Central memory CD8-positive, alpha-beta T cell (primary cell): ENCODE data around the gene SLC4A9.
A peak's percentile ranks its signal among the peaks of the same experiment; 100 is the strongest.

Experiments used
- ATAC-seq: fragments of 150-1000 bp; cut with Tn5 transposase; replicated peaks from 2 replicates; pipeline ENCODE4 v1.10.0; 2022; ENCODE audit warnings: mild to moderate bottlenecking, moderate FRiP score, moderate number of reproducible peaks; ENCODE audit not compliant: poor library complexity, severe bottlenecking; ENCODE audit errors: extremely low read depth
- DNase-seq, 2 donors: peaks; one replicate each; pipeline ENCODE4 v3.0.0; 2021; ENCODE audit warnings: low spot score in 2 of 2
- H3K27ac Mint-ChIP-seq: one replicate; pipeline ENCODE4 v1.8.0; 2022; ENCODE audit warnings: low read depth, mild to moderate bottlenecking, moderate library complexity, mixed read lengths
- H3K27me3 Mint-ChIP-seq: one replicate; pipeline ENCODE4 v1.8.0; 2022; ENCODE audit warnings: mixed read lengths
- H3K36me3 Mint-ChIP-seq: one replicate; pipeline ENCODE4 v1.8.0; 2022; ENCODE audit warnings: mild to moderate bottlenecking, moderate library complexity, mixed read lengths; ENCODE audit not compliant: insufficient read depth
- H3K4me1 Mint-ChIP-seq: one replicate; pipeline ENCODE4 v1.8.0; 2022; ENCODE audit warnings: mixed read lengths
- H3K4me3 Mint-ChIP-seq: one replicate; pipeline ENCODE4 v1.8.0; 2022; ENCODE audit warnings: mild to moderate bottlenecking, moderate library complexity, mixed read lengths
- H3K9me3 Mint-ChIP-seq: one replicate; pipeline ENCODE4 v1.8.0; 2022; ENCODE audit warnings: mixed read lengths

SLC4A9 gene

GRCh38 chr5:140356853-140357725 lies 2.9 kb upstream of the SLC4A9 start:
- Mint-ChIP-seq H3K4me1 (peaks cover 8% of the 10 kb centered on the region), H3K9me3 (no peaks in the 10 kb centered on the region), H3K27ac (no peak overlapping the region), H3K36me3 (no peaks in the 10 kb centered on the region), H3K27me3 (peaks cover 9% of the 10 kb centered on the region), H3K4me3 (peak overlapping the region; percentile 51)
- ATAC-seq (no peak), DNase-seq (no peak)

DNA sequence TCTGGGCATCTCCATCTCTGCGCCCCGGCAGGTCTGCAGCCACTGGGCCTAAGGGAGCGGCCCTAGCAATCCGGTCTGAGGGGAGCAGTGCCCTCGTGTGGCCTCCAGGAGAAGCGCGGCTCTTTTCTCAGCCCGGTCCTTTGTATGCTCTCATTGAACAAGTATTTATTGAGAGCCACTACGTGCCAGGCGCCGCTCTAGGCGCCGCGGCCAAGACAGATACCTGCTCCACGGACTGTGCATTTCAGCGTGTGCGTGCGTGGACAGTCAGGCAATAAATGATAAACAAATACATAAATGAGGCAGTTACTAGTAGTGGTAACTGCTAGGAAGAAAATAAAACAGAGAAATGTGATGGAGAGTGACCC lies 2.3 kb upstream of the SLC4A9 start:
- DNase-seq (peak; percentile 56 to 62), ATAC-seq (peak; percentile 96)
- H3K4me1 Mint-ChIP-seq: peaks cover 8% of the 10 kb centered on the region
- H3K36me3 Mint-ChIP-seq: no peaks in the 10 kb centered on the region
- no peak overlapping the region for H3K27ac Mint-ChIP-seq
- H3K9me3 Mint-ChIP-seq: no peaks in the 10 kb centered on the region
- peaks cover 9% of the 10 kb centered on the region for H3K27me3 Mint-ChIP-seq
- H3K4me3 Mint-ChIP-seq: peak overlapping the region; percentile 51

- DNase-seq (no peak), ATAC-seq (no peak)
- no peaks in the 10 kb centered on the region for H3K9me3 Mint-ChIP-seq
- H3K4me3 Mint-ChIP-seq: no peak overlapping the region
- H3K27me3 Mint-ChIP-seq: peaks cover 9% of the 10 kb centered on the region
- H3K36me3 Mint-ChIP-seq: no peaks in the 10 kb centered on the region
- H3K4me1 Mint-ChIP-seq: peaks cover 14% of the 10 kb centered on the region
- H3K27ac Mint-ChIP-seq: no peak overlapping the region
These were observed 1.2 kb upstream of the SLC4A9 start for GRCh38 chr5:140358738-140359310.

GRCh38 chr5:140360681-140361479 lies 886 bp downstream of the SLC4A9 start:
- no peak overlapping the region for H3K27ac Mint-ChIP-seq
- no peak for ATAC-seq
- no peaks in the 10 kb centered on the region for H3K36me3 Mint-ChIP-seq
- peaks cover 9% of the 10 kb centered on the region for H3K27me3 Mint-ChIP-seq
- no peak overlapping the region for H3K4me3 Mint-ChIP-seq
- no peaks in the 10 kb centered on the region for H3K9me3 Mint-ChIP-seq
- DNase-seq: no peak
- peaks cover 14% of the 10 kb centered on the region for H3K4me1 Mint-ChIP-seq

DNA sequence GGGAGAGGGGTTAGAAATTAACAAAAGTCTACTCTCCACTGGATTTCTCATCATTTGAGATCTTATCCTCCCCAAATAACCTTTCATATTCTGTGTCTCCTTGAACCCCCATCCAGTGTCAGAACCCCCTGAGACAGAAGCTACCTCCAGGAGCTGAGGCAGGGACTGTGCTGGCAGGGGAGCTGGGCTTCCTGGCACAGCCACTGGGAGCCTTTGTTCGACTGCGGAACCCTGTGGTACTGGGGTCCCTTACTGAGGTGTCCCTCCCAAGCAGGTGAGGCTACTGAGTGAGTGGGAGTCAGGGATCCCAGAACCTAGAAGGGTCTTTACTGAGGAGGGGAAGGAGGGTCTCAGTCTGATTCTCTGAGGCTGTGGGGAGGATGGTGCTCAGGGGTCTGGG lies 1.9 kb downstream of the SLC4A9 start:
- Mint-ChIP-seq H3K4me3 (no peak overlapping the region), H3K36me3 (no peaks in the 10 kb centered on the region), H3K27ac (no peak overlapping the region), H3K27me3 (peaks cover 9% of the 10 kb centered on the region), H3K9me3 (no peaks in the 10 kb centered on the region), H3K4me1 (peaks cover 14% of the 10 kb centered on the region)
- no peak for ATAC-seq
- no peak for DNase-seq

DNA sequence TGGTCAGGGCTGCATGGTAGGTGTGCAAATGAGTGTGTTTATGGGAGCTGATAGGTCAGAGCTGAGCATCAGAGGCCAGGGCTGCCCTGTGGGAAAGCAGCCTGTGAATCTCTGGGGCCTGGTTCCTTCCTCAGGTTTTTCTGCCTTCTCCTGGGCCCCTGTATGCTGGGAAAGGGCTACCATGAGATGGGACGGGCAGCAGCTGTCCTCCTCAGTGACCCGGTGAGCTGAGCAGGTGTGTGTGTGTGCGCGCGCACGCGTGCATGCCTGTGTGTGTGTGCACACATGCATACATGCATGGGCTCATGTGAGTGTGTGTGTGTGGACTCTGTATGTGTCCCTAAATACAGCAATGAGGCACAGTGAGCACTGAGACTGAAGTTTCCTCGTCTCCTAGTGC lies 2.3 kb downstream of the SLC4A9 start:
- Mint-ChIP-seq H3K4me1 (peaks cover 13% of the 10 kb centered on the region), H3K27ac (no peak overlapping the region), H3K4me3 (no peak overlapping the region), H3K27me3 (peaks cover 9% of the 10 kb centered on the region), H3K9me3 (no peaks in the 10 kb centered on the region), H3K36me3 (no peaks in the 10 kb centered on the region)
- ATAC-seq: no peak
- no peak for DNase-seq

- DNase-seq (peak; percentile 69 to 84), ATAC-seq (peak; percentile 86)
- Mint-ChIP-seq H3K9me3 (no peaks in the 10 kb centered on the region), H3K4me1 (peaks cover 6% of the 10 kb centered on the region), H3K27ac (no peak overlapping the region), H3K27me3 (peaks cover 2% of the 10 kb centered on the region), H3K4me3 (peak overlapping the region; percentile 70), H3K36me3 (no peaks in the 10 kb centered on the region)
These were observed 3.1 kb downstream of the SLC4A9 start for GRCh38 chr5:140362875-140363630.

DNA sequence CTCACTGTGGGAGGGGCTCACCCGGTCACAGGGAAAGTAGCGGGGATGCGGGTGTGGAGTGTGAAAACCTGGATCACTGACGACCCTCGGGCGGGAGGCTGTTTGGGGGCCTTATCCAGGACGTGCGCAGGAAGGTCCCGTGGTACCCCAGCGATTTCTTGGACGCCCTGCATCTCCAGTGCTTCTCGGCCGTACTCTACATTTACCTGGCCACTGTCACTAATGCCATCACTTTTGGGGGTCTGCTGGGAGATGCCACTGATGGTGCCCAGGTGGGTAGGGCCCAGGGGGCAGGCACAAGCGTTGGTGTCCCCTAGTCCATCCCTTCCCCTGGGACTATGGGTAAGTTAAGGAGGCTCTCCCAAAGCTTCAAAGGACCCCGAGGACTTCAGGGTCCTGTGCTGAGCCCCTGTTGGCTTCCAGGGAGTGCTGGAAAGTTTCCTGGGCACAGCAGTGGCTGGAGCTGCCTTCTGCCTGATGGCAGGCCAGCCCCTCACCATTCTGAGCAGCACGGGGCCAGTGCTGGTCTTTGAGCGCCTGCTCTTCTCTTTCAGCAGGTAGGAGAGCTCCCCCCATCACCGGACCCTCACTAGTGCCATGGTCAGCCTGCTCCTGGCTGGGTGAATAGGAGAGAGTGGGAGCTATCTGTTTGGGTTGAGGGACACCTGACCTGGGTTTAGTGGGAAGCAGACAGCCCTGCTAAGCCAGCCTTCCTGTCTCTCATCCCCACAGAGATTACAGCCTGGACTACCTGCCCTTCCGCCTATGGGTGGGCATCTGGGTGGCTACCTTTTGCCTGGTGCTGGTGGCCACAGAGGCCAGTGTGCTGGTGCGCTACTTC lies 3.9 kb downstream of the SLC4A9 start:
- Mint-ChIP-seq H3K27me3 (no peaks in the 10 kb centered on the region), H3K27ac (no peak overlapping the region), H3K36me3 (no peaks in the 10 kb centered on the region), H3K4me1 (peaks cover 6% of the 10 kb centered on the region), H3K4me3 (peak overlapping the region; percentile 70), H3K9me3 (no peaks in the 10 kb centered on the region)
- ATAC-seq: no peak
- no peak for DNase-seq

DNA sequence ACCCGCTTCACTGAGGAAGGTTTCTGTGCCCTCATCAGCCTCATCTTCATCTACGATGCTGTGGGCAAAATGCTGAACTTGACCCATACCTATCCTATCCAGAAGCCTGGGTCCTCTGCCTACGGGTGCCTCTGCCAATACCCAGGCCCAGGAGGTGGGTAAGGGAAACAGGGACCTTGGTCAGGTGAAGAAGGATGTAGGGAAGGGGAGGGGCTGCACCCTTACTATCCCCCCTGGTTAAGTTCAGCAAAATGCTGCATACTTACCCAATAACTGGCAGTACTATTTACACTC lies 4.4 kb downstream of the SLC4A9 start:
- Mint-ChIP-seq H3K27me3 (no peaks in the 10 kb centered on the region), H3K27ac (no peak overlapping the region), H3K9me3 (no peaks in the 10 kb centered on the region), H3K4me3 (no peak overlapping the region), H3K36me3 (no peaks in the 10 kb centered on the region), H3K4me1 (peaks cover 6% of the 10 kb centered on the region)
- ATAC-seq (no peak), DNase-seq (no peak)

GRCh38 chr5:140365282-140365681 lies 5.3 kb downstream of the SLC4A9 start:
- Mint-ChIP-seq H3K36me3 (no peaks in the 10 kb centered on the region), H3K4me3 (no peak overlapping the region), H3K27me3 (no peaks in the 10 kb centered on the region), H3K27ac (no peak overlapping the region), H3K9me3 (no peaks in the 10 kb centered on the region), H3K4me1 (peaks cover 6% of the 10 kb centered on the region)
- no peak for DNase-seq
- no peak for ATAC-seq

- ATAC-seq: no peak
- H3K4me3 Mint-ChIP-seq: no peak overlapping the region
- no peak for DNase-seq
- H3K9me3 Mint-ChIP-seq: no peaks in the 10 kb centered on the region
- no peaks in the 10 kb centered on the region for H3K27me3 Mint-ChIP-seq
- no peak overlapping the region for H3K27ac Mint-ChIP-seq
- no peaks in the 10 kb centered on the region for H3K36me3 Mint-ChIP-seq
- peaks cover 6% of the 10 kb centered on the region for H3K4me1 Mint-ChIP-seq
These were observed 5.9 kb downstream of the SLC4A9 start for GRCh38 chr5:140365941-140366340.
